Measurements from ENCODE around the gene SLC37A3.
"Not testable (repeated sequence)": the region's sequence is repeated elsewhere in the genome, so short reads cannot be mapped to it uniquely, and the experiment has no call there.

Gene SLC37A3

DNA sequence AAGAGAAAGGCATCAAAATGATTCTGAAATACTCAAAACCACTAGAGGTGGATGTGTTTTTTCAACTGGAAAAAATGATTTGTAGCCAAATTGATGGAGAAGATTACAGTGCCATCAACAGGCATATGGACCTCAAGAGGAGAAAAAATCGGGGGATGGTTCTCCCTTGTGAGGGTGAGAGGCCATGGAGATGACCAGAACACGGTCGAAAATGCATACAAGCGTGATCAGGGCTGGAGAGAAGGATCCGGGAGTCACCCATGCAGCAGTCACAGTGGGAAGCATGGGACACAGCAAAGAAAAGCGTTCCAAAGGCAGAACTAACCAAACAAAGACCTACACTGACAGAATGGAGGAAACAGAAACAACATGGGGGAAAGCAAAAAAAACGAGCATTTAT is 80.3 kb downstream of the SLC37A3 start:
- Histone ChIP-seq H3K27me3 (no peaks in the 10 kb centered on the region), H4K20me1 (no peaks in the 10 kb centered on the region), H3K9me3 (replicated peaks in 1 of 11) (peaks cover 0 to 12% (median 2%) of the 10 kb centered on the region in 11 experiments; a peak in 8 of 22 replicates), H3K36me3 (no peaks in the 10 kb centered on the region), H3K9ac (peak overlapping the region in 1 of 11 experiments; percentile 67; a peak in 1 of 22 replicates), H3K4me1 (peaks cover 7 to 87% (median 43%) of the 10 kb centered on the region in 10 experiments; a peak in 18 of 20 replicates), H3K27ac (peak overlapping the region in 3 of 11 experiments; percentile 17 to 80 (median 78); a peak in 6 of 22 replicates), H3K4me2 (peak overlapping the region in 7 of 11 experiments; percentile 45 to 92 (median 88); a peak in 12 of 22 replicates), H3K4me3 (no peak overlapping the region)
- TF ChIP-seq Cebpa-rat (IDR thresholded peaks at IDR 0.05) = no peak

DNA sequence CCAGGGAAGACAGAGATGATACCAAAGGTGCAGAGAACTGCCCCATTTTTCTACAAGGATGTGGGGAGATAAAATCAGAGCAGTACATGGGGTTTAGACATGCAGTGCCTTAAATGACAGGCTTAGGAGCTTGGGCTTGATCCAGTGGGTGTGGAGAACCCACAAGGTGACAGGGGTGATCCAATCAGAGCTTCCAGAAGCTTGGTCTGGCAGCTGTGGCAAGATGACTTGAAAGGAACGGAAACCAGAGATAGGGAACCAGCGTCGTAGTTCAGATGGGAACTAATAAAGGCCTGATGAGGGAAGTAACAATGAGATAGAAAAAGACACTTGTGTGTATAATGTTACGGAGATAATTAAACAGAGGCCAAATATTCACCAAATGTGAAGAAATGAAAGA is 80.7 kb downstream of the SLC37A3 start:
- Histone ChIP-seq H3K4me3 (no peak overlapping the region), H3K4me2 (peak overlapping the region in 7 of 11 experiments; percentile 45 to 92 (median 88); a peak in 14 of 22 replicates), H3K9me3 (replicated peaks in 1 of 11) (peaks cover 0 to 15% (median 6%) of the 10 kb centered on the region in 11 experiments; a peak in 13 of 22 replicates), H3K36me3 (no peaks in the 10 kb centered on the region), H4K20me1 (no peaks in the 10 kb centered on the region), H3K27ac (peak overlapping the region in 5 of 11 experiments; percentile 18 to 80 (median 75); a peak in 9 of 22 replicates), H3K9ac (peak overlapping the region in 1 of 11 experiments; percentile 67; a peak in 1 of 22 replicates), H3K27me3 (no peaks in the 10 kb centered on the region), H3K4me1 (peaks cover 7 to 88% (median 47%) of the 10 kb centered on the region in 10 experiments; a peak in 18 of 20 replicates)
- no peak for TF ChIP-seq Cebpa-rat (IDR thresholded peaks at IDR 0.05)

DNA sequence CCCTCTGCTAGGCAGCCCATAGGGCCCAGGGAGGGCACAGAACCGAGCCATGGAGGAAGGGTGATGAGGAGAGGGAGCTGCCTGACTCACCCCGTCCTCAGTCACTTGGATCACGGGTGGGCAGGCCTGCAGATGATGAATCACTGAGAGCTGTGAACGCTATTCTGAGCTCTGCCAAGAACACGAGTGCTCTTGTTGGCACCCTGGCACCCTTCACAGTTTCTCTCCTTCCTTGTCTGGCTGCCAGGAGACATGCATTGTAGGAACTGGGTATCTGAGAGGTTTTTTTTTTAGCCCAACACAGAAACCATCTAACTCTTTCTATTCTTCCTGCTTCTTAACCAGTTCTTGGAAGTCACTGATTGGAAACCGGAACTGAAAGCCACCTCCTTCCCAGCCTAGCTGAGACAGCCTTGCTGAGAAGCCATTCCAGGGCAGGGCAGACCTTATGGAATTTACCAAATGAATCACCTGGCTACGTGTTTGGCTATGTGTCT is 82.1 kb downstream of the SLC37A3 start:
- no peaks in the 10 kb centered on the region for H3K36me3 ChIP-seq
- H3K4me1 ChIP-seq = peaks cover 7 to 96% (median 60%) of the 10 kb centered on the region in 10 experiments; a peak in 18 of 20 replicates
- peak overlapping the region in 7 of 11 experiments; percentile 39 to 68 (median 61); a peak in 8 of 22 replicates for H3K9ac ChIP-seq
- H3K27me3 ChIP-seq = no peaks in the 10 kb centered on the region
- no peak for TF ChIP-seq Cebpa-rat (IDR thresholded peaks at IDR 0.05)
- peak overlapping the region in 9 of 11 experiments; percentile 14 to 80 (median 56); a peak in 15 of 22 replicates for H3K27ac ChIP-seq
- peak overlapping the region in 10 of 11 experiments; percentile 16 to 92 (median 78); a peak in 17 of 22 replicates for H3K4me2 ChIP-seq
- H4K20me1 ChIP-seq = no peaks in the 10 kb centered on the region
- peaks cover 9 to 29% (median 19%) of the 10 kb centered on the region in 11 experiments for H3K9me3 ChIP-seq (replicated peaks in 1 of 11)
- H3K4me3 ChIP-seq = peak overlapping the region in 5 of 10 experiments; percentile 19 to 43 (median 25); a peak in 7 of 20 replicates

DNA sequence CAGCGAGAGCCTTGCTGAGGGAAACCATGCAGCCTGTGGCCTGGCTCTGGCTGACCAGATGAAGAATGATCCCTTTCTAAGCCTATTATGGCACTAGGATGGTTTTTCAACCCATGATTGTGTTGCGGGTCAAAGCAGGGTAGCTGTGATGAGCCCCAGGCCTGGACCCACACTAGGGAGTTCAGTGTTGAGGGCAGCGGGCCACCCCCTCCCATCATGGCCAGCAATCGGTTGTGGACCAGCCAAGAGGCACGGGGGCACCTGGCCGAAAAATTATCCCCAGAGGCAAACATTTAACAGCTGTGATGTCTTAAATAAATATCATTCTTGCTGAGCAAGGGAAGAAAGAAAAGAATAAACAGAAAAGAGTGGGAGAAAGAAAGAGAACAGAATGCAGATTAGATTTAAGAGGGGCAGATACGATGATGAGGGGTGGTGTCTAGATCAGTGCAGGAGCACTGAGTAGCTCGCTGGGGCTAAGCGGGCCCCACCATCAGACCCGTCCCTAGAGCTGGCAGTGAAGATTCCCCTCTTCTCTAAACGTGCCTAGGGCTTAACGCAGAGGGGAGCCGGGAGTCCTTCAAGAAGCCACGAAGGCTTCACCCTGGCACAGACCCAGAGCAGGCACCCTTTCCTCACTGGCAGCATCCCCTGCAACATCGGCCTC is 82.7 kb downstream of the SLC37A3 start:
- Histone ChIP-seq H4K20me1 (no peaks in the 10 kb centered on the region), H3K4me1 (peaks cover 10 to 100% (median 65%) of the 10 kb centered on the region in 10 experiments), H3K27me3 (no peaks in the 10 kb centered on the region), H3K9me3 (replicated peaks in 1 of 11) (peaks cover 9 to 33% (median 19%) of the 10 kb centered on the region in 11 experiments), H3K36me3 (no peaks in the 10 kb centered on the region), H3K9ac (peak overlapping the region in 7 of 11 experiments; percentile 39 to 68 (median 61); a peak in 8 of 22 replicates), H3K4me3 (peak overlapping the region in 5 of 10 experiments; percentile 19 to 43 (median 25); a peak in 7 of 20 replicates), H3K4me2 (peak overlapping the region in 10 of 11 experiments; percentile 16 to 92 (median 78); a peak in 17 of 22 replicates), H3K27ac (peak overlapping the region in 9 of 11 experiments; percentile 14 to 80 (median 56); a peak in 15 of 22 replicates)
- TF ChIP-seq Cebpa-rat (IDR thresholded peaks at IDR 0.05) = no peak

DNA sequence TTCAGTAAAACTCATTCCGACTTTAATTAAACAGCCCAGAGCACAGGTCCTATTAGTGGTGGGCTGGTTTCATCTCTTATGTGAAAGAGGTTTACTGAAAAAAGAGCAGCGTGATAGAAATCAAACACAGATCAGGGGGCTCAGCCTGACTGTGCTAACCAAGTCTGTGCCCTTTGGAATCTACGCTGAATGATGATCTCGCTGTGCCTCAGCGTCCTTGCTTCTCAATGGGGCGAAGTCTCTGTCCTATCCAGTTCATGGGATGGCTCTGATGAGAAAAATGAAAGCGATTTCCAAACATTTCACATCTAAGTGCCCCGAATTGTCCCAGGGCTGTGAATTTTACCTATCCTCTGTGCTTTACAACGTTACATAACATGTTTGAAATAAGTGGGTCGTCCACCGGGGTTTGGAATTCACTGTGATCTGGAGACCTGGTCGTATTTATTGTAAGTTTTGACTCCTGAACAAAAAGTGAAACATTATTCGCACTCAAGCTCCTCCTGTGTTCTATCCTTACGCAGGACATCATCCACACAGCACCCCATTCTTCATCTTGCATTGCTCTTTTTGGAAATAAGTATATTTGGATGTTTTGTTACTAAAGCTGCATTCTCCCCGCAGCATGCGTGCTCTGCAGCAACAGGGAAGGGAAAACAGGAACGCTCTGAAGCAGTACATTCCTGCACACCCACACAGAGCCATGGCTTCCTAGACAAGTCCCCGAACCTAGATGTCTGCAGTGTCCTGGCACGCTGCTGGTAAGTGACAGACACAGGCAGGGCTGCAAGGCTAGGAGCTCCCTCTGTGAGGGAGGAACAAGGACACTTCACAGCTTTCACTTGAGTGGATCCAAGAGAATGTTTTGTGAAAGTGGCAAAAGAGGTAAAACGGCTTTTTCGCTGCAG is 83.5 kb downstream of the SLC37A3 start:
- Histone ChIP-seq H3K9me3 (replicated peaks in 1 of 11) (peaks cover 9 to 33% (median 19%) of the 10 kb centered on the region in 11 experiments), H3K27ac (peak overlapping the region in 7 of 11 experiments; percentile 35 to 80 (median 59); a peak in 11 of 22 replicates), H3K4me2 (peak overlapping the region in 8 of 11 experiments; percentile 63 to 92 (median 87); a peak in 15 of 22 replicates), H3K4me3 (peak overlapping the region in 3 of 10 experiments; percentile 7 to 43 (median 19); a peak in 5 of 20 replicates), H3K27me3 (no peaks in the 10 kb centered on the region), H3K36me3 (no peaks in the 10 kb centered on the region), H3K9ac (peak overlapping the region in 5 of 11 experiments; percentile 44 to 68 (median 65); a peak in 5 of 22 replicates), H4K20me1 (no peaks in the 10 kb centered on the region), H3K4me1 (peaks cover 18 to 100% (median 73%) of the 10 kb centered on the region in 10 experiments)
- TF ChIP-seq Cebpa-rat (IDR thresholded peaks at IDR 0.05) = no peak

DNA sequence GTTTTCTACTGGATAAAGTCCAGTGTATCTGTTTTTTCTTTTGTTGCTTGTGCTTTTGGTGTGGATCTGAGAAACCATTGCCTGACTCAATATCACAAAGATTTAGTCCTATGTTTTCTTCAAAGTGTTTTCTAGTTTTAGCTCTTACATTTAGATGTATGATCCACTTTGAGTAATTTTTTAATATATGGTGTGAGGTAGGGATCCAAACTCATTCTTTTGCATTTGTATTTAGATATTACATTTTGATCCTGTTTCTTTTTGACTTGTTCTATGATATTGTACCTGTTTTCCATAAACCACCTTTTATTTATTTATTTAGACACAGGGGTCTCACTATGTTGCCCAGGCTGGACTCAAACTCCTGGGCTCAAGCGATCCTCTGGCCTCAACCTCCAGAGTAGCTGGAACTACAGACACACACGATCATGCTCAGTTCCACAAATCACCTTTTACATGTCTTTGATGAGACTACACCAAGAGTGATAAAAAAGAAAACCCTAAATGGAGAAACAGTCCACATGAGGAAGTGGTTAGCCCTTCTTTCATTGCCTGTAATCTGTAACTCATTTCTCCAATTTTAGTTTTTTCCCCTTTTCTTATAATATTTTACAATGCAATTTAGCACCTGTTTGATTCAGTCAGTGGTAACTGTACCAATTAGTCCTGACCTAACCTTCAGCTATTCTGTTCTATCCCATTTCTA is 86.0 kb downstream of the SLC37A3 start:
- TF ChIP-seq Cebpa-rat (IDR thresholded peaks at IDR 0.05) = no peak
- Histone ChIP-seq H3K4me1 (peaks cover 18 to 97% (median 73%) of the 10 kb centered on the region in 10 experiments), H3K36me3 (no peaks in the 10 kb centered on the region), H3K9me3 (replicated peaks in 1 of 11) (peaks cover 9 to 25% (median 18%) of the 10 kb centered on the region in 11 experiments), H3K4me3 (no peak overlapping the region; a peak in 1 of 20 replicates), H4K20me1 (no peaks in the 10 kb centered on the region), H3K4me2 (peak overlapping the region in 7 of 11 experiments; percentile 4 to 88 (median 65); a peak in 11 of 22 replicates), H3K27me3 (peaks cover 0 to 9% (median 0%) of the 10 kb centered on the region in 11 experiments; a peak in 1 of 22 replicates), H3K9ac (no peak overlapping the region), H3K27ac (peak overlapping the region in 5 of 11 experiments; percentile 37 to 84 (median 67); a peak in 10 of 22 replicates)

DNA sequence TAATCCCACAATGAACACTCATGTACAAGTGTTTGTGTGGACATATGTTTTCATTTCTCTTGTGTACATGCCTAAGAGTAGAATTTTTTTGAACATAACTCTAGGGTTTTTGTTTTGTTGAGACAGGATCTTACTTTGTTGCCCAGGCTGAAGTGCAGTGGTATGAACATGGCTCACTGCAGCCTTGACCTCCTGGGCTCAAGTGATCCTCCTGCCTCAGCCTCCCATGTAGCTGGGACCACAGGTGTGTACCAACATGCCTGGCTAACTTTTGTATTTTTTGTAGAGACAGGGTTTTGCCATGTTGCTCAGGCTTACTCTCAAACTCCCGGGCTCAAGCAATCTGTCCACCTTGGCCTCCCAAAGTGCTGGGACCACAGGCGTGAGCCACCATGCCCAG is 87.2 kb downstream of the SLC37A3 start:
- Histone ChIP-seq H3K4me3 (peak overlapping the region in 1 of 10 experiments; percentile 18; a peak in 1 of 20 replicates), H3K27ac (peak overlapping the region in 10 of 11 experiments; percentile 25 to 84 (median 66); a peak in 17 of 22 replicates), H3K4me2 (peak overlapping the region in 9 of 11 experiments; percentile 24 to 88 (median 63); a peak in 17 of 22 replicates), H3K9ac (peak overlapping the region in 2 of 11 experiments; percentile 53 to 72; a peak in 3 of 22 replicates), H3K4me1 (peaks cover 14 to 94% (median 67%) of the 10 kb centered on the region in 10 experiments), H3K9me3 (replicated peaks in 1 of 11) (peaks cover 9 to 25% (median 18%) of the 10 kb centered on the region in 11 experiments)
- H3K36me3 ChIP-seq, H3K27me3 ChIP-seq, H4K20me1 ChIP-seq: not testable (repeated sequence)
